ENCODE measurements around the gene SSH2.

DNA sequence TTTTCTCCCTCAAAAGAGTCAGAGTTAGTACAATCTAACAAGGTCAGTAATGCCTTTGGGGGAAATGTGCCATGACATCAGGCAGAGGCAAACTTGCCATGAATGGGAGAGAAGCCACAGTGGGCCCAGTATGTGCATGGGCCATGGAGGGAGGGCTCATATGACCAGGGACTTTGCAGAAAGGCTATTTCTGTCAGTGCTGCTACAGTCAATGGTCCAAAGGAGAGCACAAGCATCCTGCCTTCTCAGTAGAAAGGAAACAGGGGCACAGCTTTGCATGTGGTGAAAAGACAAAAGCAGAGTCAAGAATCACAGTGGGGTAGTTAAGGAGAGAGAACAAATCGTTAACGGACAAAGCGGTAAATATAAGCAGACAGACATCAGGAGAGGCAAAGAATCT, 296.1 kb downstream of the SSH2 start:
- TF ChIP-seq, protein P1, sequence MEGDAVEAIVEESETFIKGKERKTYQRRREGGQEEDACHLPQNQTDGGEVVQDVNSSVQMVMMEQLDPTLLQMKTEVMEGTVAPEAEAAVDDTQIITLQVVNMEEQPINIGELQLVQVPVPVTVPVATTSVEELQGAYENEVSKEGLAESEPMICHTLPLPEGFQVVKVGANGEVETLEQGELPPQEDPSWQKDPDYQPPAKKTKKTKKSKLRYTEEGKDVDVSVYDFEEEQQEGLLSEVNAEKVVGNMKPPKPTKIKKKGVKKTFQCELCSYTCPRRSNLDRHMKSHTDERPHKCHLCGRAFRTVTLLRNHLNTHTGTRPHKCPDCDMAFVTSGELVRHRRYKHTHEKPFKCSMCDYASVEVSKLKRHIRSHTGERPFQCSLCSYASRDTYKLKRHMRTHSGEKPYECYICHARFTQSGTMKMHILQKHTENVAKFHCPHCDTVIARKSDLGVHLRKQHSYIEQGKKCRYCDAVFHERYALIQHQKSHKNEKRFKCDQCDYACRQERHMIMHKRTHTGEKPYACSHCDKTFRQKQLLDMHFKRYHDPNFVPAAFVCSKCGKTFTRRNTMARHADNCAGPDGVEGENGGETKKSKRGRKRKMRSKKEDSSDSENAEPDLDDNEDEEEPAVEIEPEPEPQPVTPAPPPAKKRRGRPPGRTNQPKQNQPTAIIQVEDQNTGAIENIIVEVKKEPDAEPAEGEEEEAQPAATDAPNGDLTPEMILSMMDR (IDR thresholded peaks at IDR 0.05): no peak
- TF ChIP-seq EZH2 (IDR thresholded peaks at IDR 0.05; ENCODE audit: borderline replicate concordance, insufficient read depth, low read depth, low read length, poor library complexity, severe bottlenecking): no peak

All from B cell (primary cell).